ENCODE data around the gene TIPARP.

The TIPARP gene, protein sequence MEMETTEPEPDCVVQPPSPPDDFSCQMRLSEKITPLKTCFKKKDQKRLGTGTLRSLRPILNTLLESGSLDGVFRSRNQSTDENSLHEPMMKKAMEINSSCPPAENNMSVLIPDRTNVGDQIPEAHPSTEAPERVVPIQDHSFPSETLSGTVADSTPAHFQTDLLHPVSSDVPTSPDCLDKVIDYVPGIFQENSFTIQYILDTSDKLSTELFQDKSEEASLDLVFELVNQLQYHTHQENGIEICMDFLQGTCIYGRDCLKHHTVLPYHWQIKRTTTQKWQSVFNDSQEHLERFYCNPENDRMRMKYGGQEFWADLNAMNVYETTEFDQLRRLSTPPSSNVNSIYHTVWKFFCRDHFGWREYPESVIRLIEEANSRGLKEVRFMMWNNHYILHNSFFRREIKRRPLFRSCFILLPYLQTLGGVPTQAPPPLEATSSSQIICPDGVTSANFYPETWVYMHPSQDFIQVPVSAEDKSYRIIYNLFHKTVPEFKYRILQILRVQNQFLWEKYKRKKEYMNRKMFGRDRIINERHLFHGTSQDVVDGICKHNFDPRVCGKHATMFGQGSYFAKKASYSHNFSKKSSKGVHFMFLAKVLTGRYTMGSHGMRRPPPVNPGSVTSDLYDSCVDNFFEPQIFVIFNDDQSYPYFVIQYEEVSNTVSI

DNA sequence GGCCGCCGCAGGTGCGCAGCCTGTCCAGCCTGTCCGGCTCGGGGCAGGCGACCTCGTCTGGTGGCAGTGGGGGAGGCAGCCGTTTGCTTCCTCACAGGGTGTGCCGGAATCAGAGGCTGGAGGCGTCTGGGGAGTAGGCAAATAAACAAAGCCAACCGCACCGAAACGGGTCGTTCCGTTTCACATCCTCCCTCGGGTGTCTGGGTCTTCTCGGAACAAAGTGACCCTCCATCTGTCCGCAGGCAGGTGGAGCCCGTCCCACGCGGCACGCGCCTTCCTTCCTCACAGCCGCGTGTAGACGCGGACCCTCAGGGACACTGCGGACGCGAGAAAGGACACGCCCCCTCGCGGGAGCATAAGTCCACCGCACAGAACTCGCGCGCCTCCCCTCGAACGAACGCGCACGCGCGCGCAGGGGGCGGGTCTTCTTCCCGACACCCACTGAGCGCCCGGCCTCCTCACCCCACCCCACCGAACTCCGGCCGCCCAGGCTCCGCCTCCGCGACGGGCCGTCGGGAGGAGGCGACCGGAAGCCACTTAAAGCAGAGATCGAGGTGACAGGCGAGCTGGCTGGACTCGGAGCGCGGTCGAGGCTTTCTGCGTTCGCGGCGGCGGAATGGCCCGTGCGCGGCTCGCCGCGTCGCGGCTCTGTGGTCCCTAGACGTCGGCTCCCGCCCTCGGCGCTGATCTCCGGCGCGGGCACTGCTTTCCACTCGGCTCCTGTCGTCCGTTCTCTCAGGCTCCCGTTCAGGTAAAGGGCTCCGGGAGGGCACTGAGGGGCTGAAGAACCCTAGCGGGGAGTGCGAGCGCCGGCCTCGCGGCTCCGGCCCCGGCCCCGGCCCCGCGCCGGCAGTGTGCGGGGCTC is at the start of gene TIPARP:
Gene TIPARP, plus strand, starts transcription at position 545 of the 865 bp plus-strand sequence. CDS start 3,108 bp downstream, outside the sequence.
- DNase-seq (ENCODE audit: low read depth), result peak; percentile 97
- TF ChIP-seq, protein P1, sequence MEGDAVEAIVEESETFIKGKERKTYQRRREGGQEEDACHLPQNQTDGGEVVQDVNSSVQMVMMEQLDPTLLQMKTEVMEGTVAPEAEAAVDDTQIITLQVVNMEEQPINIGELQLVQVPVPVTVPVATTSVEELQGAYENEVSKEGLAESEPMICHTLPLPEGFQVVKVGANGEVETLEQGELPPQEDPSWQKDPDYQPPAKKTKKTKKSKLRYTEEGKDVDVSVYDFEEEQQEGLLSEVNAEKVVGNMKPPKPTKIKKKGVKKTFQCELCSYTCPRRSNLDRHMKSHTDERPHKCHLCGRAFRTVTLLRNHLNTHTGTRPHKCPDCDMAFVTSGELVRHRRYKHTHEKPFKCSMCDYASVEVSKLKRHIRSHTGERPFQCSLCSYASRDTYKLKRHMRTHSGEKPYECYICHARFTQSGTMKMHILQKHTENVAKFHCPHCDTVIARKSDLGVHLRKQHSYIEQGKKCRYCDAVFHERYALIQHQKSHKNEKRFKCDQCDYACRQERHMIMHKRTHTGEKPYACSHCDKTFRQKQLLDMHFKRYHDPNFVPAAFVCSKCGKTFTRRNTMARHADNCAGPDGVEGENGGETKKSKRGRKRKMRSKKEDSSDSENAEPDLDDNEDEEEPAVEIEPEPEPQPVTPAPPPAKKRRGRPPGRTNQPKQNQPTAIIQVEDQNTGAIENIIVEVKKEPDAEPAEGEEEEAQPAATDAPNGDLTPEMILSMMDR (conservative IDR thresholded peaks at IDR 0.05; ENCODE audit: low read length), result no peak; the same call in none of the 2 replicates
- peak within 1 kb of the TSS; percentile 81 for H3K4me3 ChIP-seq (ENCODE audit: low read length)

DNA sequence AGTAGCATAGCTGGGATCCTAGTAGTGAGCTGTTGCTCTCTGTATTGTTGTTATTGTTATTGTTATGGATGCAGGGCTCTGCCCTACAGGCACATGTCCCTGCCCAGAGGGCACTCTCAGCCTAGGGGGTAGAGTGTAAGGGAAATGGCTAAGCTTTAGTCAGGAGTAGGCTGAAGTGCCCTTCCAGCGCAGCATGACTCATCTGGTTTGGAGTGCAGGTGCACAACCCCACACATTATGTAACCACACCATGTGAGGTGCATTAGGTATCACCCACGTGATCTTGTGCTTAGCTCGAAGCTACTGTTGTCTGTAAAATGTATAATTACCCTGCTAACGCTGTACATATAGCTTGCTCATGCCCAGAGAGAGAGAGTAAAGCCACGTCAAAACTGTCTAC is 48.3 kb upstream of the TIPARP start:
- no peak for DNase-seq (ENCODE audit: low read depth)
- TF ChIP-seq, protein P1 (conservative IDR thresholded peaks at IDR 0.05; ENCODE audit: low read length), result no peak
- H3K4me3 ChIP-seq (ENCODE audit: low read length), result no peak overlapping the region

DNA sequence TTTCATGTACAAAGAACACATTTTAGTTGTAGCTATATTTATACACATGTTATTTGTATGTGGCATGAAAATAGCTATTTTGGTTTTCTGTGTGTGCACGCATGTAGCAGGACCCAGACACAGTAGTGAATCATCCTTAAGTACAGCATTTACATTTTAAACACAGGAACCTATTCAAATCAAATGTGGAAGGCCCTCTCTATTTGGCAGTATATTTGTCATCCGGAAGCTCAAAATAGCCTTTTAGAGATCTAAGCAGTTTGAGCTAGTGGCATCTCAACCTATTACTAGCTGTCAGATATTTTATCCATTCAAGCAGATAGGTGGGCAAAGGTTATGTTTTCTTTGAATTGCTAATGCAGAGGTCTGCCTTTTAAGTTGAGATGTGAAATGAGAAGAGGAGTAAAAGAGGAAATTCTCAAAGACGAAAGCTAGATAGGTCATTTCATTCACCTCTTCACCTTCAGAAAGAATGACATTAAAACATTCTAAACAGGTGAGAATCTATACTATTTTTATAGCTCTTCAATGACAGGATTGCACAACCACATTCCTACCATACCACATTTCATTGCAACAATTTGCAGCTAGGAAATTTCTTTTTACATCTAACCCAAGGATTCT is 46.3 kb upstream of the TIPARP start:
- TF ChIP-seq, protein P1 (conservative IDR thresholded peaks at IDR 0.05; ENCODE audit: low read length), result no peak
- no peak overlapping the region for H3K4me3 ChIP-seq (ENCODE audit: low read length)
- DNase-seq (ENCODE audit: low read depth), result no peak

DNA sequence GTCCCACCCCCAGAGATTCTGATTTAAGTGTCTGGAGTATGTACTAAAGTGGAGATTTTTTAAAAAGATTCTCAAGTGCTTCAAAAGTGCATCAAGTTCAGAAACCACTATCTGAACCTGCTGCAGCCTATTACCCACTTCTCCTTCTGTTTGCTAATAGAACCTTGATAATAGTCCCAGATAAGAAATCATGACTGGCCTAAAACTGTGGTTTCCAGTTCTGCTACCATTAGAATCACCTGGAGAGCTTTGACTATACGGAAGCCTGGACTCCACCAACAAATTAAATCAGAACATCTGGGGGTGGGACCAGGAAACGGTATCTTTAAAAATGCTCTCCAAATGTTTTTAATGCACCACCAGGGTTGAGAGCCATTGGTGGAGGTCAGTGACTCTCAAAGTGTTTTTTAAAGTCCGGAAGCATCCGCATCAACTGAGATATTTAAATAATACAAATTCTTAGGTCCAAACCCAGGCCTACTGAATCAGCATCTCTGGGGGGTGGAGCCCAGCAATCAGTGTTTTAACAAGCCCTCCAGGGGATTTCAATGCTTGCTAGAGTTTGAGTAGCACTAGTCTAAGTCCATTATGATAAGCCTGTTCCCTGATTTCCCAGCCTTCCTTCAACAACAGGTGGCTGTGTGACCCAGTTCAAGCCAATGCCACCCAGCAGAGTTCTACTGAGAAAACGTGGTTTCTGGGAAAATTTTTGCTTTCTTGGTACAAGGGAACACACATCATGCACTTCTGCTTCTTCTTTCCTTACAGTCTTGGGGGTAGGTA is 45.4 kb upstream of the TIPARP start:
- TF ChIP-seq, protein P1 (conservative IDR thresholded peaks at IDR 0.05; ENCODE audit: low read length), result no peak
- no peak overlapping the region for H3K4me3 ChIP-seq (ENCODE audit: low read length)
- no peak for DNase-seq (ENCODE audit: low read depth)

DNA sequence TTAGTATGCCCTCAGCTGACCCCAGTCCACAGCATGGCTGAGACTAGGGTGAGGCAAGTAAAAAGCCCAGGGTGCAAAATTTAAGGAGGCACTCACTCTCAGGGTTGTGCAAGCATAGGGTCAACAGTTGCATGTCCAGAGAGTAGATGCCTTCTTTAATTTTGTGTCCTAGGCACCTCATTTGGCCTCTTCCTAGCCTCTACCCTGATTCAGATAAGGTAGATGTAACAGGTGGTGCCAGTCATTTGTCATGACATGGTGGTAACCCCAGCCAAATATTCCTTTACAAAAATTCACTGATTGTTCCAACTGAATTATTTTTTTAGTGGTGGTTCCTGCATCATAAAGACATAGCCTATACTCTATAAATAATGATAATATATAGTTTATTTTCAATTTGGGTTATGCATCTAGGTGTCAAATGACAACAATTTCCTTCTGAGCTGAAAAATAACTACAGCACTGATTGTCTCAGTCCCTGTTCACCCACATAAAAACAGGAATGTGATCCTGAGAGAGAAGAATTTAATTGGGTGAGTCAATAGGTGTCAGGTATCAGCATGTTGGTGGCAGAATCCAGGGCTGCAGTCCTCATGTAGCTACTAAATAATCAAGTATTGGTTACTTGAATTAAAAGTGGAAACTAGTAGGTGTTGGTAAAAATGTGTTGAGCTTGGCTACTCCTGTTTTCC is 44.2 kb upstream of the TIPARP start:
- no peak overlapping the region for H3K4me3 ChIP-seq (ENCODE audit: low read length)
- DNase-seq (ENCODE audit: low read depth), result peak; percentile 37
- TF ChIP-seq, protein P1 (conservative IDR thresholded peaks at IDR 0.05; ENCODE audit: low read length), result no peak

DNA sequence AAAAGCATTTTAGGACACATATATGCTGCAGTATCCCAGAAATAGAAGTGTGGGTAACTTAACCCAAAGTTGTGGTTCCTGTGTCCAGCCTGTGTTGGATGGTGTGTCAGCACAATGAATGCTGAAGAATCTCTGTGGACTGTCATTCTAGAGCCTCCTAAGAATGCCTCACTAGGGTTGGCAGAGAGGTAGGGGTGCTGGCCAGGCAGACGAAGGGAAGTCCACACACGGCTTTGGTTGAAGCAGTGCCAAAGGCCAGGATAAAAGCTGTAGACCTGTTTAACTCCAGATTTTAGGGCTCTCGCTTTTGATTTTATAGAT is 43.7 kb upstream of the TIPARP start:
- no peak for DNase-seq (ENCODE audit: low read depth)
- H3K4me3 ChIP-seq (ENCODE audit: low read length), result no peak overlapping the region
- TF ChIP-seq, protein P1 (conservative IDR thresholded peaks at IDR 0.05; ENCODE audit: low read length), result no peak

All from AG10803 (cell line).